Raji (cell line): ENCODE data around the gene NOL7.

ENCODE experiments used
- POLR2A ChIP-seq: IDR thresholded peaks from 2 replicates; pipeline ENCODE4 v1.6.1; 2011; ENCODE audit warnings: low read depth, low read length, control low read depth; ENCODE audit not compliant: insufficient read depth

The NOL7 gene

DNA sequence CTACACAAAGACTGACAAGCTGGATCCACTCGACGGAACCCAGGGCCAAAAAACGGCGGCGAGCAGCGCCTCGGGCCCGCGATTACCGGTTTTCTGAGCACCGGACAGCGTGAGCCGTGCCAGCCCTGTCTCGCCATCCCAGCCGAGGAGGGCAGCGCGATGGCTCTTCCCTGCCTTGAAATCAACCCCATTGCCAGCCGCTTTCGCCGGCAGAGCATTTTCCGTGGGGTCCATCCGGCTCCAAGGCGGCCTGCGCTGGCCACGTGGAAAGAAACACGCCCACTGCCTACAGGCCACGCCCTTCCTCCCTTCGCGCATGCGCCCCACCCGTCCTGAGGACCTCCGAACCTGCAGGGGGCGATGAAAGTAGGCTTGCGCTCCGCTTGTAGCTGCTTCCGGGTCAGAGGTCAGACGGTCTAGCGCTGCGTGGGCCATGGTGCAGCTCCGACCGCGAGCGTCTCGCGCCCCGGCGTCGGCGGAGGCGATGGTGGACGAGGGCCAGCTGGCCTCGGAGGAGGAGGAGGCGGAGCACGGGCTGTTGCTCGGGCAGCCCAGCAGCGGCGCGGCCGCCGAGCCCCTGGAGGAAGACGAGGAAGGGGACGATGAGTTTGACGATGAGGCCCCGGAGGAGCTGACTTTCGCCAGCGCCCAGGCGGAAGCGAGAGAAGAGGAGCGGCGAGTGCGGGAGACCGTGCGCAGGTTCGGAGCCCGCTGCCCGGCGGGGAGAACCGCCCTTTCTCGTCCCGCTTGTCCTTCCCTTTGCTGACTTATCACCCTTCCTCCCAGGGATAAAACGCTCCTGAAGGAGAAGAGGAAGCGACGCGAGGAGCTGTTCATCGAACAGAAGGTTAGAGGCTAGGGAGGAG is at the start of gene NOL7:
NOL7 (plus strand) TSS at position 410 of the 866 bp plus-strand sequence; CDS start at position 434, 24 bp downstream.
- TF ChIP-seq POLR2A = peak; percentile 97

DNA sequence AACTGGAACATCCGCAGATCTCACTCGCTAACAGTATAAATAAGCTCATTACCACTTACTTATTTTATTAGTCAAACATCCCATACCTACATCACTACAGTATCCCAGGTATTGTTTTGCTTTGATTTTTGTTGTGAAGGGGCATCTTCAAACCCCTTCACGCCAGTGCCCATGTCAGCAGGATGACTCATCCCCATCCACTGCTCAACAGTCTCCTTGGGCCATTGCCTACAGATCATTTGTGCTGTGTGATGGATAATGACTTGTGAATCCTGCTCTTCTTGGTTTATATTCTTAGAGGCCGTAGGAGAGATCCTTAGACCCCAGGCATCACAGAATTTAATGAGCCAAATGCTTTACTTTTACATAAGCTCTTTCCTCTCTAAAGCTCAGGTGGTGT is 49.2 kb upstream of the NOL7 start:
- TF ChIP-seq POLR2A = no peak

DNA sequence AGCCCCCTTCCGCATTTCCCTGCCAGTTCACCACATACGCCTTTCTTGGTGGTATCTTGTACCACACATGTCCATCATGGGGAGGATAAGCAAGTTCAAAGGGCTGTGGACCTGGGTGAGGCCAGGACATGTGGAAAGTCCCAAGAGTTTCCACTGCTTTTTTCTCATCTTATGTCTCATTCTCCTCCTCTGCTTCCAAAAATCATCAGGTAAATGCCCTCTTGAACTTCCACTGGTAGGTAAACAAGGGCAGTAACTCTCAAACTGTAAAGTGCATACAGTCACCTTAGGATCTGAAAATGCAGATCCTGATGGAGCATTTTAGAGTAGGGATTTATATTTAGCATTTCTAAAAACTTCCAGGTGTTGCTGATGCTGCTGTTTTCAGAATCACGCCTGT is 48.6 kb upstream of the NOL7 start:
- TF ChIP-seq POLR2A = no peak

DNA sequence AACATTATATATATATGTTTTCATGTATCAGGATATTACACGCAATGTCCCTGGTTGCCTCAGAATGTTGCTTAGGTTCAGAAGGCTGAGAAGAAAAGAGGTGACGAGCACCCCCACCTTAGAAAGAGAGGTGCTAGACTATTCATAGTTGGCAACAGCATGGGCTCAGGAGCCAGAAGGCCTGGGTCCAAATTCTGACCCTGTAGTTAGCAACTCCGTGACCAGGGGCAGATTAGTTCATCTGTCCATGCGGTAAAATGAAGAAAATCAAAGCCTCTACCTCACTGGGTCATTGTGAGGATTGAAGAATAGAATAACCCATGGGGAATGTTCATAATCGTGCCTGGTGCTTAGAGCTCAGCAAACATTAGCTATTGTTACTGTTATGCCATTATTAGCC is 46.2 kb upstream of the NOL7 start:
- TF ChIP-seq POLR2A = no peak

GRCh38 chr6:13572240-13572639 is 42.9 kb upstream of the NOL7 start:
- TF ChIP-seq POLR2A = no peak

- no peak for TF ChIP-seq POLR2A
These were observed 42.0 kb upstream of the NOL7 start for GRCh38 chr6:13572951-13573654.

DNA sequence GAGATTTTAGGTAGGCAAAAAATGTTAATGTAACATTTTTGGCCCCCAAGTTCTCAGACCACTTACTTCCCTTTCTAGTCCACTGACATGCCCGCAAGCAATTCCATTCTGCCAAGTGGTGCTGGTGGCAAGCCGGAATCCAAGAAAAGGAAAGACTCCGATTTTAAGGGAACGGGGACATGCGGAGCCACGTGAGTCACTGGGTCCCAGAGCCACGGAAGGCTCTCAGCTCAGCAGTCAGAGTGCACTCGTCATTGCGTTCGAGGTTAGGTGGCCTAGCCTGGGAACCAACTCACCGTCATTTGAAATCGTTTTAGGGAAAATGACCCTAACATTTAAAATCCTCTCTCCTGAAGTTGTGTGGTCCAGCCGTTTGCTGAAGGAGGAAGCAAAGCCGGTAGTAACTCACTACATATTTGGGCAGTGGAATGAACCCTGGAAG is 41.4 kb upstream of the NOL7 start:
- TF ChIP-seq POLR2A = no peak

- TF ChIP-seq POLR2A = no peak
These were observed 41.0 kb upstream of the NOL7 start for GRCh38 chr6:13574149-13574570.

DNA sequence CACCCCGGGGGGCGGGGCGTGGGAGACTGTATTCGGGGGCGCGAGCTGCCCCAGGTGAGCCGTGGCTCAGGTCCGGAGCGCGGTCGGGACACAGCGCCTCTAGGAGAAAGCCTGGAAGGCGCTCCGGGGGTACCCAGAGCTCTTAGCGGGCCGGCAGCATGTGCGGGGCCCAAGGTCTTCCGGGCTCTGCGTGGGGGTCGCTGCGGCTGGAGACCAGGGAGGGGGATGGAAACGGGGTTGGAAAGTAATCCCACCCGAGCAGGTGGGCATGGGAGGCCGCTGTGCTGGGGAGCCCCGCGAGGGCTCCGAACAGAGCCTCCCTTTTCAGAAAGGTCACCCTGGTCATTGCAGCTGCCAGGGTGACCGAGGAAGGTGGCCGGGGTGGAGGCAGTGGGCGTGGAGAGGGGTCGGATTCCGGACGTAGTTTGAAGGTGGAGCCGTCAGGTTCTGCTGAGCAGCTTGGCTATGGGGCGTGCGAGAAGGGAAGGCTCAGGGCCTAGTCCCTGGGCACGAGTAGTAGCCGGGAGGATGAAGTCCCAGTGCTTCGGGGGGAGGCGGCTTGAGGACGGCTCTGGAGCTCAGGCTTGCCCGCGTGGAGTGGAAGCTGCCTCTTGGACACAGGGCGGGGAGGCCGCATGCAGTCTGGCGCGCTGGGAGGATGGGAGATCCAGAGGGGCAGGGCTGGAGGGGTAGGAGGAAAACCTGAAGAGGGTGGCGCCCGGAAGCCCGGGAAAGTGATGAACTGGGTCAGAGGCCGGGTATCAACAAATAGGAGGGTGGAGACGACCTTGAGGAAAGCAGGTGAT is 40.4 kb upstream of the NOL7 start, which contains the start of gene SIRT5:
SIRT5 (plus strand) TSS at position 31 of the 806 bp plus-strand sequence. CDS start 9,510 bp downstream, outside the sequence.
- TF ChIP-seq POLR2A = peak; percentile 84

- no peak for TF ChIP-seq POLR2A
These were observed 39.8 kb upstream of the NOL7 start for GRCh38 chr6:13575377-13575775.

DNA sequence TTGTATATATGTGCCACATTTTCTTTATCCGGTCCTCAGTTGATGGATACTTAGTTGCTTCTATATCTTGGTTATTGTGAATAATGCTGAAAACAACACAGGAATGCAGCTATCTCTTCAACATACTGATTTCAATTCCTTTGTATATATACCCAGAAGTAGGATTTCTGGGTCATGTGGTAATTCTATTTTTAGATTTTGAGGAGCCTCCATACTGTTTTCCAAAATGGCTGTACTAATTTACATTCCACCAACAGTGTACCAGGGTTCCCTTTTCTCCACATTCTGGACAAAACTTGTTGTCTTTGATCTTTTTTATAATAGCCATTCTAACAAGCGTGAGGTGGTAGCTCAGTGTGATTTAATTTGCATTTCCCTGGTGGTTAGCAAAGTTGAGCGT is 39.1 kb upstream of the NOL7 start:
- TF ChIP-seq POLR2A = no peak

DNA sequence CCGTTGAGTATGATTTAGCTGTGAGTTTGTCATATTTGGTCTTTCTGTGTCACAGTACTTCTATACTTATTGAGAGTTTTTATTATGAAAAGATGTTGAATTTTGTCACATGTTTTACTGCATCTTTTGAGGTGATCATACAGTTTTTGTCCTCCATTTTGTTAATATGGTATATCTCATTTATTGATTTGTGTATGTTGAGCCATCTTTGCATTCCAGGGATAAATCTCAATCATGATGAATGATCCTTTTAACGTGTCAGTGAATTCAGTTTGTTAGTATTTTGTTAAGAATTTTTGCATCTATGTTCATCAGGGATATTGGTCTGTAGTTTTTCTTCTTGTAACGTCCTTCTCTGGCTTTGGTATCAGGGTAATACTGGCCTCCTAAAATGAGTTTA is 37.2 kb upstream of the NOL7 start:
- TF ChIP-seq POLR2A = no peak

DNA sequence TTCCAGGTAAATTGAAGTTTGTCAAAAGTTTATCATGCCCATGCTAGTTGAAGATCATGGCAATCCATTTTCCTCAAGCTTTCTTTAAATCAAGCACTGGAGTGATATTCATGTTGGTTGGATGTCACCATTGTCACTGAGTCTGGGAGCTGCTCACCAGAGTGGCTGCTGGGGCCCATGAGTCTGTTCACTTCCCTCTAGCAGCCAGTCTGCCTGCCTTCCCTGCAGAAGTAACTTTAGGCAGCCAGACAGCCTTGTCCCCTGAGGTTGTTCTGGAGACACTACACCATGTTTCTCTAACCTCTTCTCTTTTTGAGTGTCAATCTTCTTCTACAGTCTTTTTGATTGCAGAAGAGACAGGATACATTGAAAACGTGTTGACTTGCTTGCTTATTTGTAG is 35.2 kb upstream of the NOL7 start:
- TF ChIP-seq POLR2A = no peak

DNA sequence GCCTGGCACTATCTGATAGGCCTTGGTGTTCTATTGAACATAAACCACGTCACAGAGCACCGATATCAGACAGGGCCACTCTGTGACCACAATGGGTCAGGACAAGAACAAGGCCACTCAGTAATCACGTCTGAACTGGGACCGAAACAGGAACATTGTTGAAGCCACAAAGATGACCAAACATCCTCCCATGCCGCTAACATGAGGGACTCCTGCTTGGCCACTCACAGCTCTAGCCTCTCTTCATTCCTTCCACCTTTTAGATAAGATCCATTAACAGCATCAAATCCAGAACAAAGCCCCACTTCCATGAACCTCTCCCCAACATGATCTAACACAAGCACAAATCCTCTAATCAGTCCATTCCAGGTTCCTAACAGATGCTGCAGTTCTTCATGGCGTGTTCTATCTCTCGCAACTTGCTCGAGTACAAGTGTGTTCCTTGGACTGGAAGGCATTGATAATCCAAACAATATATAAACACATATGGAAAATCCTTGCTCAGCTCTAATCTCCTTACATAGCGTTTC is 33.4 kb upstream of the NOL7 start:
- TF ChIP-seq POLR2A = no peak
